ENCODE measurements around the gene TAF11.

GRCh38 chr6:34891296-34891695, 3.5 kb upstream of the TAF11 start:
- TF ChIP-seq, protein P1, sequence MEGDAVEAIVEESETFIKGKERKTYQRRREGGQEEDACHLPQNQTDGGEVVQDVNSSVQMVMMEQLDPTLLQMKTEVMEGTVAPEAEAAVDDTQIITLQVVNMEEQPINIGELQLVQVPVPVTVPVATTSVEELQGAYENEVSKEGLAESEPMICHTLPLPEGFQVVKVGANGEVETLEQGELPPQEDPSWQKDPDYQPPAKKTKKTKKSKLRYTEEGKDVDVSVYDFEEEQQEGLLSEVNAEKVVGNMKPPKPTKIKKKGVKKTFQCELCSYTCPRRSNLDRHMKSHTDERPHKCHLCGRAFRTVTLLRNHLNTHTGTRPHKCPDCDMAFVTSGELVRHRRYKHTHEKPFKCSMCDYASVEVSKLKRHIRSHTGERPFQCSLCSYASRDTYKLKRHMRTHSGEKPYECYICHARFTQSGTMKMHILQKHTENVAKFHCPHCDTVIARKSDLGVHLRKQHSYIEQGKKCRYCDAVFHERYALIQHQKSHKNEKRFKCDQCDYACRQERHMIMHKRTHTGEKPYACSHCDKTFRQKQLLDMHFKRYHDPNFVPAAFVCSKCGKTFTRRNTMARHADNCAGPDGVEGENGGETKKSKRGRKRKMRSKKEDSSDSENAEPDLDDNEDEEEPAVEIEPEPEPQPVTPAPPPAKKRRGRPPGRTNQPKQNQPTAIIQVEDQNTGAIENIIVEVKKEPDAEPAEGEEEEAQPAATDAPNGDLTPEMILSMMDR (IDR thresholded peaks at IDR 0.05) = no peak
- TF ChIP-seq POLR2A (IDR thresholded peaks at IDR 0.05) = no peak
